ENCODE data around the gene TEPSIN.

- TF ChIP-seq CTCF (conservative IDR thresholded peaks at IDR 0.05) (no peak), ZFX (IDR thresholded peaks at IDR 0.05) (no peak)
Observed at GRCh38 chr17:81287741-81288430, 49.0 kb upstream of the TEPSIN start.

All from C4-2B (cell line).